ENCODE results near the gene BMX.

- TF ChIP-seq SUZ12 (IDR thresholded peaks at IDR 0.05) (no peak), L3MBTL2 (conservative IDR thresholded peaks at IDR 0.05) (no peak)
These were observed 21.9 kb downstream of the BMX start for GRCh38 chrX:15522464-15522863.
